ENCODE measurements around the gene HEPACAM2.

Gene HEPACAM2

DNA sequence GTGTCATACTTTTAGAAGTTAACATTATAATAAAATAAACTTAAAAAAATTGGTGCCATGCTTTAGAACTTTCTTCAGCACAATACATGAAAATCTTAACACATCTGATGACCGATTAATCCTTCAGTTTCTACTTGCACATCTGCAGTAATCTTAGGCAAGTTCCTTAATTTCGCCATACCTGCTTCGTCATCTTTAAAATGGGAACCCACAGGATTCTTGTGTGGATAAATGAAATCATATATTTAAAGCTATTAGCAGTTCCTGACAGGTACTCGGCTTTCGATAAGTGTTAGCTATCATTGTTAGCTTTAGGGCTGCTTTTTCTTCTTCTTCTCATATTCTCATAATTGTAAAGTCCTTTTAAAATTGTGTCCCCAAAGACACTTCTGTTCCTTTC is 5.0 kb upstream of the HEPACAM2 start:
- TF ChIP-seq TCF12 (IDR thresholded peaks at IDR 0.05; ENCODE audit: low read depth) (no peak), EP300 (IDR thresholded peaks at IDR 0.05; ENCODE audit: borderline replicate concordance) (no peak), REST (IDR thresholded peaks at IDR 0.05; ENCODE audit: low read depth) (no peak), YY1 (IDR thresholded peaks at IDR 0.05; ENCODE audit: low read depth) (no peak), EGR1 (IDR thresholded peaks at IDR 0.05) (no peak), FOXM1 (IDR thresholded peaks at IDR 0.05; ENCODE audit: borderline replicate concordance, low read depth) (no peak), NFIC (IDR thresholded peaks at IDR 0.05) (no peak), TEAD4 (IDR thresholded peaks at IDR 0.05) (no peak), RAD21 (IDR thresholded peaks at IDR 0.05; ENCODE audit: low read depth) (no peak), TAF1 (IDR thresholded peaks at IDR 0.05; ENCODE audit: low read depth) (no peak), CREB1 (IDR thresholded peaks at IDR 0.05; ENCODE audit: low read depth) (no peak), CEBPB (IDR thresholded peaks at IDR 0.05) (no peak), ZBTB7A (IDR thresholded peaks at IDR 0.05; ENCODE audit: low read depth) (no peak)
- TF ChIP-seq, protein P1, sequence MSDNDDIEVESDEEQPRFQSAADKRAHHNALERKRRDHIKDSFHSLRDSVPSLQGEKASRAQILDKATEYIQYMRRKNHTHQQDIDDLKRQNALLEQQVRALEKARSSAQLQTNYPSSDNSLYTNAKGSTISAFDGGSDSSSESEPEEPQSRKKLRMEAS (IDR thresholded peaks at IDR 0.05) = no peak
- TF ChIP-seq, protein P2, sequence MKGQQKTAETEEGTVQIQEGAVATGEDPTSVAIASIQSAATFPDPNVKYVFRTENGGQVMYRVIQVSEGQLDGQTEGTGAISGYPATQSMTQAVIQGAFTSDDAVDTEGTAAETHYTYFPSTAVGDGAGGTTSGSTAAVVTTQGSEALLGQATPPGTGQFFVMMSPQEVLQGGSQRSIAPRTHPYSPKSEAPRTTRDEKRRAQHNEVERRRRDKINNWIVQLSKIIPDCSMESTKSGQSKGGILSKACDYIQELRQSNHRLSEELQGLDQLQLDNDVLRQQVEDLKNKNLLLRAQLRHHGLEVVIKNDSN (IDR thresholded peaks at IDR 0.05) = no peak

- no peak for TF ChIP-seq TAF1 (IDR thresholded peaks at IDR 0.05; ENCODE audit: low read depth)
- peak; percentile 46; the same call in 1 of the 2 replicates for TF ChIP-seq RAD21 (IDR thresholded peaks at IDR 0.05; ENCODE audit: low read depth)
Measured at GRCh38 chr7:93228302-93228701, 2.0 kb upstream of the HEPACAM2 start.

DNA sequence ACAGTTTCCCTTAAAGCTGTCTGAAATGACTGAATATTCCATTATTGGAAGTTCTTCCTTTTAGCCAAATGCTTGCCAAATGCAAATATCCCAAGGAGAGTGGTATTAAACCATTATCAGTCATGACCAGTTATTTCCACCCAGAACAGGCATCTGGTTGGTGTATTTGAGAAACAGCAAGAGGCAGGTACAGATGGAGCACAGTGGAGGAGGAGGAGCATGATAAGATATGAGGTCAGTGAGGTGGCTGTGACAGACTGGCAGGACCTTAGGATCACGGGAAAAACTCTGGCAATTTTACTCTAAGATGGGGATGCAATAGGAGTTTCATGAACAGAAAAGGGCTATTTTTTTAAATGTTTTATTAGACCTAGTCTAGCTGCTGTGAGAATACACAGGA is 6.4 kb downstream of the HEPACAM2 start:
- TF ChIP-seq, protein P1 (IDR thresholded peaks at IDR 0.05) = no peak
- TF ChIP-seq CREB1 (IDR thresholded peaks at IDR 0.05; ENCODE audit: low read depth) (no peak), TCF12 (IDR thresholded peaks at IDR 0.05; ENCODE audit: low read depth) (no peak), TAF1 (IDR thresholded peaks at IDR 0.05; ENCODE audit: low read depth) (no peak), YY1 (IDR thresholded peaks at IDR 0.05; ENCODE audit: low read depth) (no peak), EGR1 (IDR thresholded peaks at IDR 0.05) (no peak), EP300 (IDR thresholded peaks at IDR 0.05; ENCODE audit: borderline replicate concordance) (no peak), REST (IDR thresholded peaks at IDR 0.05; ENCODE audit: low read depth) (no peak), FOXM1 (IDR thresholded peaks at IDR 0.05; ENCODE audit: borderline replicate concordance, low read depth) (no peak), TEAD4 (IDR thresholded peaks at IDR 0.05) (no peak), NFIC (IDR thresholded peaks at IDR 0.05) (no peak), ZBTB7A (IDR thresholded peaks at IDR 0.05; ENCODE audit: low read depth) (no peak), CEBPB (IDR thresholded peaks at IDR 0.05) (no peak), RAD21 (IDR thresholded peaks at IDR 0.05; ENCODE audit: low read depth) (no peak)
- TF ChIP-seq, protein P2 (IDR thresholded peaks at IDR 0.05) = no peak

GRCh38 chr7:93218997-93219827 is 7.1 kb downstream of the HEPACAM2 start:
- TF ChIP-seq TAF1 (IDR thresholded peaks at IDR 0.05; ENCODE audit: low read depth) (no peak), YY1 (IDR thresholded peaks at IDR 0.05; ENCODE audit: low read depth) (no peak)
- TF ChIP-seq, protein P1 (IDR thresholded peaks at IDR 0.05) = no peak

DNA sequence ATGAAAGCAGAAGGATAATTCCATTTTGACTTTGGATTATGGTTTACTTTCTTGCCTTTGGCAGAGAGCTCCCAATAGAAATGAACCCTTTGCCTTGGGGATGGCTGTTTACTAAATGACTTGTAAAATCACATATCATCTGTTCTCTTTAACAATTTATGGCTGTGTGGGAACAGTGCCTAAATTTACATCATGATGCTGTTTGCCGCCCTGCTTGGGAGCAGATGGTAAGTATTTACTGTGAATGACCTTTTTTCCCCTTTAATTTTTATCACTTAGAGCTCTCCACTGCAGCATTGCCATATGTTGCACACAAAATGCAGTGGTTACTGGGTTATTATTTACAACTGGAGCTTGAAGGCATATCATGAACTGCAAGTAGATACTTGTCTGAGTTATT is 13.4 kb downstream of the HEPACAM2 start:
- TF ChIP-seq YY1 (IDR thresholded peaks at IDR 0.05; ENCODE audit: low read depth) = no peak
- TF ChIP-seq TEAD4 (IDR thresholded peaks at IDR 0.05) = no peak
- no peak for TF ChIP-seq EP300 (IDR thresholded peaks at IDR 0.05; ENCODE audit: borderline replicate concordance)
- TF ChIP-seq NFIC (IDR thresholded peaks at IDR 0.05) = no peak
- TF ChIP-seq, protein P1 (IDR thresholded peaks at IDR 0.05) = no peak
- TF ChIP-seq CREB1 (IDR thresholded peaks at IDR 0.05; ENCODE audit: low read depth) = no peak
- TF ChIP-seq TCF12 (IDR thresholded peaks at IDR 0.05; ENCODE audit: low read depth) = no peak
- TF ChIP-seq, protein P2 (IDR thresholded peaks at IDR 0.05) = no peak
- no peak for TF ChIP-seq EGR1 (IDR thresholded peaks at IDR 0.05)
- no peak for TF ChIP-seq RAD21 (IDR thresholded peaks at IDR 0.05; ENCODE audit: low read depth)
- no peak for TF ChIP-seq REST (IDR thresholded peaks at IDR 0.05; ENCODE audit: low read depth)

Measured in Ishikawa (cell line).